HG03558 (cell line): ENCODE results near the gene AGBL1.

ENCODE experiments used
- ATAC-seq: cut with Tn5 transposase; IDR thresholded peaks from one replicate; pipeline ENCODE4 v1.9.1; 2021; ENCODE audit warnings: moderate number of reproducible peaks; ENCODE audit not compliant: unreplicated experiment; ENCODE audit errors: extremely low read depth

AGBL1 gene

GRCh38 chr15:86620157-86620556 is 540.5 kb downstream of the AGBL1 start:
- ATAC-seq: no peak

GRCh38 chr15:86620641-86621349 is 541.1 kb downstream of the AGBL1 start:
- no peak for ATAC-seq

DNA sequence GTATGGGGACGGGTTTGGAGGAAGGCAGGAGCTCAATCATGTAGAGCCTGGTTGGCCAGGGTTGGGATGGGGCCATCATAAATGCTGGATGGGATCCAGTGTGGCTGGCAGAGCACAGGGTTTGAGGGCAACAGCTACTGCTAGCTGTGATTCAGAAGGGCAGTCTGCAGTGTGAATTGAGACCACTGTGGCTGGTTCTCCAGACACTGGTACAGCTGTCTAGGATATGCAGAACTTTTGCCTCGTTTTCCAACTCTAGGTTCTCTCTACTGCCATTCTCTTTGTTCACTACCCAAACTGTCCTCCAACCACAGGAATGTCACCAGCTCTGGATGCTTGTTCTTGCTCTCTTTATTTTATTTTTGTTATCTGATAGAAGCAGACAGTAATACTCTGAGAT is 543.6 kb downstream of the AGBL1 start:
- ATAC-seq: no peak

GRCh38 chr15:86624261-86625036 is 544.8 kb downstream of the AGBL1 start:
- ATAC-seq: no peak

GRCh38 chr15:86629409-86630356 is 550.0 kb downstream of the AGBL1 start:
- ATAC-seq: no peak

DNA sequence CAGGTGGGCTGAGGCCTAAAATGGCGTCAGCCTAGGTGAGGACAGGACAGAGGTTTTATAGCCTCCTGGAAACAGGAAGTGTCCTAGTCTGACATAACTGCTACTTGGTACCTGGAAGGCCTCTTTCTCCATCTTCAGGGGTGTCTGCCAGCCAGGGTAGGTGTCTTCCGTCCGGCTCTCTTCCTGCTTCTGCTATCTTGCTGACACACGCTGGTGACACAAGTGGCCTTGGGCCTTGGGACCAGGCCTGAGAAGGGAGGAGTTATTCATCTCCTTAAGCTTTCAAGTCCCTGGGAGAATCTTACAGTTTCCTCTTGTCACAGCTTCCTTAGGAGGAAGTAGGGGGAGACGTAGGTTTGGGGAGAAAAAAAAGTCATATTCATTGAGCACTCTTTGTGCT is 551.3 kb downstream of the AGBL1 start:
- ATAC-seq: no peak

DNA sequence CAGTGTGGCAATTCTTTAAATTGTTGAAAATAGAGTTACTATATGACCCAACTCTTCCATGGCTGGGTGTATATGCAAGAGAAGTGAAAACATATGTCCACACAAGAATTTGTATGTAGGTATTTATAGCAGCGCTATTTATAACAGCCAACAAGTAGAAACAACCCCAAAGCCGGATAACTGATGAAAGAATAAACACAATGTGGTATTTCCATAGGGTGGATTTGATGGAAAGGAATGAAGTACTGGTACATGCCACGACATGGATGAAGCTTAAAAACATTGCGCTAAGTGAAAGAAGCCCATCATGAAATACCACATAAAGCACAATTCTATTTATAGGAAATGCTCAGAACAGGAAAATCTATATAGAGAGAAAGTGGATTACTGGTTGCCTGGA is 554.5 kb downstream of the AGBL1 start:
- no peak for ATAC-seq

GRCh38 chr15:86634992-86635638 is 555.4 kb downstream of the AGBL1 start:
- ATAC-seq: no peak

GRCh38 chr15:86644339-86644738 is 564.7 kb downstream of the AGBL1 start:
- ATAC-seq: no peak

- ATAC-seq: no peak
Observed at GRCh38 chr15:86645925-86646500, 566.3 kb downstream of the AGBL1 start.

DNA sequence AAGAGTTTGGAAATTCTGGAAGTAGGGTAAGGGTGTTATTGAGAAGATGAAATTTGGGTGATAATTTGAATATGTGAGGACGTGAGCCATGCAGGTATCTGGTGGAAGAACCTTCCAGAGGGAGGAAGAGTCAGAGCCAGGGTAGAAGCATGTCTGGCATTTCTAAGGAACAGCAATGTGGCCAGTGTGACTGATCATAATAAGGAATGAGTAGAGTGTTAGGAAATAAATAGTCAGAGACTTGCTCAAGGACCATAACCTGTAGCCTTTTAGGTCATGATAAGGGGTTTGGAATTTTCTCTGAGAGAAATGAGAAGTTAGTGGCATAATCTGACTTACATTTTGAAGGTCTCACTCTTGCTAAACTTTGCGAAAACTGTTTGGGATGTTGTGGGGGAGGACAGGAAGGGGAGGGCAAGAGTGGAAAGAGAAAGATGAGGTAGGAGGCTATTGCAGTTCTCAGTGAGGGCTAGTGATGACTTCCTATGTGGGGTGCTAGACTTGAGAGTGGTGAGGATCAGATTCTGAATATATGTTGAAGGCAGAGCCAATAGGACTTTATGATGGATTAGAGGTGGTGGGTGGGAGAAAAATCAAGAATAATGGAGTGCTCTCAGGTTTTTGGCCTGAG is 568.3 kb downstream of the AGBL1 start:
- no peak for ATAC-seq

DNA sequence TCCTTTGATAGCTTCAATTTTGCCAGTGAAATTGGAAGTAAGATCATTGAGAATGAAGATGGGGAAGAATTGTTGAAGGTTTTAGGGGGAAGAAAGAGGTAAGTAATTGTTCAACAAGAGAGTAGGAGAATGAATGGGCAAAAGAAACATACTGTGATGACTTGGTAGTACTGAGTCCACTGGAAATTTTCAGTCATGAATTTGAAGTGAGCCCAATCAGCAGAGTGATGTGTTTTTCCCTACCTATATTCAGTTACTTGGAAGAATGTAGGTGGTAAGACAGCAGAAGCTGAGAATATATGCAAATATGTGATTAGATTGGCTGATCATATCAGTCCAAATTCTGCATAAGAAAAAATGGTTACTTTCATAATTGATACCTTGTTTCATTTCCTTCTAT is 569.6 kb downstream of the AGBL1 start:
- ATAC-seq: no peak

- no peak for ATAC-seq
Observed at GRCh38 chr15:86650094-86650493, 570.4 kb downstream of the AGBL1 start.

DNA sequence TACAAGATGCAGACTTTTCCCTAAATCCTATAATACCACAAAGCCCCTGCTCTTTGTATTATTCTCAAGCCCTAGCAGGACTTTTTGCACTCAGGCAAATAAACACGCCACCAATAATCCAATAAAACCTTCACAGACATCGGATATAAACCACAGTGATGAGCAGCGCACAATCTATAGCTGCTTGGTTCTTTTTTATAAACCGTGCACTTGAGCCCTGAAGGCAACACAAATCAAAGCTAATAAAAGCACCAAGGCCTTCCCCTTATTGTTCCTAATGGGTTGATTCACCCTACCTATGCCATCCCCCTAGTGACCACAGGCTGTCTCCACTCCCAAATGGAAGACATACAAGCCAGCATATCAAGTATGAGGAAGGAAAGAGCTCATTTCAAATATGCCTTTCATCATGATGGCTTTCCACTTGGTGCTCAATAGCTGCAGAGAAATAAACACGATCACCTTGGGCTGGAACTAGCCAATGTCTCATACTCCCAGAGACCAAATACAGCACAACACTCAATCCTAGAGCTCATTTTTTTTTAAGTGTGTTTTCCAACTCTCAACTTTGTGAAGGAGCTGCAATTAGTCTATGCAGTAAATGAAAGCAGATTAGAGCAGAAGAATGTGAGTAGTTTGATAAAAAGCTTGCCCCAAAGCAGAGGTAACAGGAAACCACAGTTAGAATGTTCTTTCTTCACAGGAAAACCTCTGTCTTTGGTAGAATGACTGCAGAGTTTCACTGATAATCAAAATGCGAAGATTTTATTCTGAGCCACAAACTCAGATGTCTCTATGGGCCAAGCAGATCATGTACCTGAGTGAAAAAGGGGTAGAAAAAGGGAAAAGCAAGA is 573.9 kb downstream of the AGBL1 start:
- no peak for ATAC-seq

DNA sequence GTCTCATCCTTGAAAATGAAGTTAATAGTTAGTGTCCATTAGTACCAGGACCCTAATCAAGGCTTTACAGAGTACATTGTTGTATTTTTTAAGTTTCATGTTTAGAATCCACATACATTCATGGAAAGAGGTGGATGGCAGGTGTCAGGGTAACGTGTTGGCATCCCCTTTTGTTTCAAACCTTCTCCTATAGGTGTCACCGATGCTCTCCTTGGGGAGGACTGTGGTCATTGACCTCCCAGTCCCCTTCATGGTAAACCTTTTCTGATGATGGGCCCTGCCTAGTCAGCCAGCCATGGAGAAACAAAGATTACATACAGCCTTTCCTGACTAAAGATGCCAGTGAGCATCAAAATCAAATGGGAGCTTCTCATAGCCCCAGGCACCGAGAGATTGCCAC is 574.8 kb downstream of the AGBL1 start:
- ATAC-seq: no peak

GRCh38 chr15:86657305-86657704 is 577.6 kb downstream of the AGBL1 start:
- ATAC-seq: no peak

GRCh38 chr15:86659724-86660411 is 580.2 kb downstream of the AGBL1 start:
- no peak for ATAC-seq

GRCh38 chr15:86661580-86661979 is 581.9 kb downstream of the AGBL1 start:
- ATAC-seq: no peak
